Activated naive CD4-positive, alpha-beta T cell treated with anti-CD3 and anti-CD28 coated beads for 36 hours (primary cell): ENCODE measurements around the gene ARHGAP15. TPM values are rescaled to one million over a fixed set of nuclear protein-coding genes. Genes with fewer than 3 reads are reported as not detected.

Source experiments
- CTCF ChIA-PET: fragments of 350-600 bp; sonication (Branson Sonifier 250); formaldehyde crosslinking; loops from one replicate; lab custom pipeline; 2021; ENCODE audit warnings: antibody characterized with exemption; lab: Charles Lee
- DNase-seq: peaks from one replicate; pipeline ENCODE4 v3.0.0-alpha.2; 2020
- H3K27ac Mint-ChIP-seq: one replicate; pipeline ENCODE4 v1.8.0; 2021; ENCODE audit warnings: mild to moderate bottlenecking, mixed read lengths
- H3K27me3 Mint-ChIP-seq: one replicate; pipeline ENCODE4 v1.8.0; 2021; ENCODE audit warnings: low read depth, mixed read lengths
- H3K36me3 Mint-ChIP-seq: one replicate; pipeline ENCODE4 v1.8.0; 2021; ENCODE audit warnings: low read depth, mixed read lengths
- H3K4me1 Mint-ChIP-seq: one replicate; pipeline ENCODE4 v1.8.0; 2021; ENCODE audit warnings: low read depth, mixed read lengths
- H3K4me3 Mint-ChIP-seq: one replicate; pipeline ENCODE4 v1.8.0; 2021; ENCODE audit warnings: mild to moderate bottlenecking, moderate library complexity, mixed read lengths
- H3K9me3 Mint-ChIP-seq: one replicate; pipeline ENCODE4 v1.8.0; 2021; ENCODE audit warnings: mixed read lengths
- intact Hi-C: fragments of 100-400 bp; cut with micrococcal nuclease; formaldehyde crosslinking; loops from one replicate; pipeline ENCODE4 v1.15.1; 2023
- total RNA-seq, 2 experiments: library from RNA; stranded (reverse); gene quantifications; one replicate each; pipeline ENCODE4 v1.2.3, GENCODE V29; 2021

The ARHGAP15 gene
- total RNA-seq, 2 experiments from 2014 or later: 85.7 to 90.1 TPM

- no peaks in the 10 kb centered on the region for H3K9me3 Mint-ChIP-seq
- H3K4me1 Mint-ChIP-seq: peaks cover 43% of the 10 kb centered on the region
- H3K4me3 Mint-ChIP-seq: no peak overlapping the region
- CTCF ChIA-PET: interaction anchor here (0.7 to 5.7 kb wide), 4 partner anchors 10 to 59 kb away, joined by 3 to 47 read pairs (median 5); no protein-coding TSS in a partner anchor
- no peak for DNase-seq
- H3K36me3 Mint-ChIP-seq: no peaks in the 10 kb centered on the region
- H3K27me3 Mint-ChIP-seq: no peaks in the 10 kb centered on the region
- no peak overlapping the region for H3K27ac Mint-ChIP-seq
- intact Hi-C loops: no loop called here
These were observed 7.3 kb upstream of the ARHGAP15 start for GRCh38 chr2:143121957-143122356.

GRCh38 chr2:143123911-143124310 is 5.3 kb upstream of the ARHGAP15 start:
- Mint-ChIP-seq H3K27me3 (no peaks in the 10 kb centered on the region), H3K4me3 (no peak overlapping the region), H3K4me1 (peaks cover 34% of the 10 kb centered on the region), H3K9me3 (no peaks in the 10 kb centered on the region), H3K36me3 (no peaks in the 10 kb centered on the region), H3K27ac (no peak overlapping the region)
- peak; percentile 7 for DNase-seq
- intact Hi-C loops: no loop called here
- CTCF ChIA-PET: interaction anchor here (1.1 to 5.7 kb wide), 6 partner anchors 8 to 135 kb away, joined by 3 to 47 read pairs (median 7); no protein-coding TSS in a partner anchor

GRCh38 chr2:143124445-143124844 is 4.8 kb upstream of the ARHGAP15 start:
- Mint-ChIP-seq H3K4me3 (peak overlapping the region; percentile 40), H3K27ac (no peak overlapping the region), H3K4me1 (peaks cover 29% of the 10 kb centered on the region), H3K27me3 (no peaks in the 10 kb centered on the region), H3K9me3 (no peaks in the 10 kb centered on the region), H3K36me3 (no peaks in the 10 kb centered on the region)
- CTCF ChIA-PET: interaction anchor here (1.1 to 5.7 kb wide), 5 partner anchors 12 to 134 kb away, joined by 3 to 47 read pairs (median 7); no protein-coding TSS in a partner anchor
- DNase-seq: peak; percentile 7
- intact Hi-C loops: no loop called here

- no peaks in the 10 kb centered on the region for H3K9me3 Mint-ChIP-seq
- peaks cover 4% of the 10 kb centered on the region for H3K36me3 Mint-ChIP-seq
- DNase-seq: no peak
- CTCF ChIA-PET: interaction anchor here (1.0 to 5.7 kb wide), 9 partner anchors 9 to 122 kb away, joined by 3 to 47 read pairs (median 4); no protein-coding TSS in a partner anchor
- H3K27ac Mint-ChIP-seq: peak overlapping the region; percentile 87
- H3K27me3 Mint-ChIP-seq: no peaks in the 10 kb centered on the region
- peaks cover 17% of the 10 kb centered on the region for H3K4me1 Mint-ChIP-seq
- intact Hi-C loops: loop anchor here (5.0 kb wide), 1 partner anchor 1207 kb away; a partner anchor contains a TSS
- peak overlapping the region; percentile 8 for H3K4me3 Mint-ChIP-seq
These were observed 3.5 kb upstream of the ARHGAP15 start for GRCh38 chr2:143125717-143126116.

- Mint-ChIP-seq H3K4me1 (peaks cover 53% of the 10 kb centered on the region), H3K36me3 (peaks cover 18% of the 10 kb centered on the region), H3K27me3 (no peaks in the 10 kb centered on the region), H3K27ac (peak overlapping the region; percentile 100), H3K4me3 (peak overlapping the region; percentile 72), H3K9me3 (peaks cover 3% of the 10 kb centered on the region)
- peak; percentile 63 for DNase-seq
- intact Hi-C loops: loop anchor here (1.0 kb wide), 1 partner anchor 8 kb away; no protein-coding TSS in a partner anchor
- CTCF ChIA-PET: interaction anchor here (0.7 to 4.0 kb wide), 11 partner anchors 10 to 126 kb away, joined by 3 to 21 read pairs (median 4); no protein-coding TSS in a partner anchor
These were observed 3.1 kb downstream of the ARHGAP15 start for GRCh38 chr2:143132355-143132754.

- Mint-ChIP-seq H3K27me3 (no peaks in the 10 kb centered on the region), H3K4me3 (no peak overlapping the region), H3K9me3 (peaks cover 3% of the 10 kb centered on the region), H3K27ac (peak overlapping the region; percentile 43), H3K36me3 (peaks cover 18% of the 10 kb centered on the region), H3K4me1 (peaks cover 59% of the 10 kb centered on the region)
- no peak for DNase-seq
- intact Hi-C loops: no loop called here
- CTCF ChIA-PET: interaction anchor here (0.7 to 1.8 kb wide), 4 partner anchors 22 to 542 kb away, joined by 3 to 4 read pairs (median 3); no protein-coding TSS in a partner anchor
These were observed 4.6 kb downstream of the ARHGAP15 start for GRCh38 chr2:143133783-143134182.

- Mint-ChIP-seq H3K4me1 (peaks cover 83% of the 10 kb centered on the region), H3K4me3 (peak overlapping the region; percentile 5), H3K27ac (peak overlapping the region; percentile 19), H3K9me3 (peaks cover under 1% of the 10 kb centered on the region), H3K36me3 (peaks cover 8% of the 10 kb centered on the region), H3K27me3 (no peaks in the 10 kb centered on the region)
- intact Hi-C loops: no loop called here
- CTCF ChIA-PET: interaction anchor here (0.9 to 1.6 kb wide), 4 partner anchors 18 to 121 kb away, joined by 4 to 8 read pairs (median 5); no protein-coding TSS in a partner anchor
- DNase-seq: no peak
These were observed 9.1 kb downstream of the ARHGAP15 start for GRCh38 chr2:143138292-143138691.

GRCh38 chr2:143139835-143140393 is 10.7 kb downstream of the ARHGAP15 start:
- peak overlapping the region; percentile 78 for H3K27ac Mint-ChIP-seq
- intact Hi-C loops: loop anchor here (1.0 to 10.0 kb wide), 2 partner anchors 8 to 565 kb away; no protein-coding TSS in a partner anchor
- CTCF ChIA-PET: interaction anchor here (0.6 to 1.2 kb wide), 5 partner anchors 11 to 118 kb away, joined by 3 to 6 read pairs (median 3); partner anchors contain the start of gene ARHGAP15
- peaks cover 89% of the 10 kb centered on the region for H3K4me1 Mint-ChIP-seq
- no peaks in the 10 kb centered on the region for H3K27me3 Mint-ChIP-seq
- no peak for DNase-seq
- peaks cover 6% of the 10 kb centered on the region for H3K36me3 Mint-ChIP-seq
- no peaks in the 10 kb centered on the region for H3K9me3 Mint-ChIP-seq
- peak overlapping the region; percentile 64 for H3K4me3 Mint-ChIP-seq

- Mint-ChIP-seq H3K27me3 (no peaks in the 10 kb centered on the region), H3K4me3 (peak overlapping the region; percentile 48), H3K9me3 (no peaks in the 10 kb centered on the region), H3K27ac (peak overlapping the region; percentile 78), H3K4me1 (peaks cover 86% of the 10 kb centered on the region), H3K36me3 (peaks cover 6% of the 10 kb centered on the region)
- peak; percentile 44 for DNase-seq
- intact Hi-C loops: loop anchor here (1.0 to 10.0 kb wide), 4 partner anchors 9 to 564 kb away; no protein-coding TSS in a partner anchor
- CTCF ChIA-PET: interaction anchor here (0.6 to 1.9 kb wide), 10 partner anchors 12 to 118 kb away, joined by 3 to 7 read pairs (median 4); partner anchors contain the start of gene ARHGAP15
These were observed 11.8 kb downstream of the ARHGAP15 start for GRCh38 chr2:143140864-143141661.

GRCh38 chr2:143142598-143142997 is 13.4 kb downstream of the ARHGAP15 start:
- intact Hi-C loops: loop anchor here (10.0 kb wide), 1 partner anchor 562 kb away; no protein-coding TSS in a partner anchor
- no peak for DNase-seq
- Mint-ChIP-seq H3K4me1 (peaks cover 88% of the 10 kb centered on the region), H3K4me3 (no peak overlapping the region), H3K27me3 (no peaks in the 10 kb centered on the region), H3K36me3 (peaks cover 6% of the 10 kb centered on the region), H3K9me3 (no peaks in the 10 kb centered on the region), H3K27ac (no peak overlapping the region)
- CTCF ChIA-PET: interaction anchor here (0.9 to 1.4 kb wide), 2 partner anchors 16 to 117 kb away, joined by 3 to 7 read pairs; no protein-coding TSS in a partner anchor

GRCh38 chr2:143144813-143145455 is 15.7 kb downstream of the ARHGAP15 start:
- H3K4me3 Mint-ChIP-seq: no peak overlapping the region
- DNase-seq: no peak
- peak overlapping the region; percentile 65 for H3K27ac Mint-ChIP-seq
- H3K36me3 Mint-ChIP-seq: peaks cover 6% of the 10 kb centered on the region
- H3K9me3 Mint-ChIP-seq: no peaks in the 10 kb centered on the region
- intact Hi-C loops: loop anchor here (10.0 kb wide), 1 partner anchor 560 kb away; no protein-coding TSS in a partner anchor
- CTCF ChIA-PET: interaction anchor here (1.0 to 1.5 kb wide), 6 partner anchors 11 to 114 kb away, joined by 3 to 4 read pairs (median 4); no protein-coding TSS in a partner anchor
- H3K4me1 Mint-ChIP-seq: peaks cover 86% of the 10 kb centered on the region
- H3K27me3 Mint-ChIP-seq: no peaks in the 10 kb centered on the region
